MCF 10A (cell line): ENCODE data around the gene EPHA4. TPM values are rescaled to one million over a fixed set of nuclear protein-coding genes. Genes with fewer than 3 reads are reported as not detected.

Experiments used
- BruUV-seq: library from RNA; stranded (reverse); fragments of 400-500 nt; replicated peaks from 2 replicates; lab custom pipeline; 2021; lab: Mats Ljungman, UMichigan
- CTCF ChIA-PET: fragments of 300-600 bp; sonication (Branson Sonifier 250); formaldehyde crosslinking; extraction: SDS; loops from one replicate; lab custom pipeline; 2021; ENCODE audit warnings: antibody characterized with exemption, inconsistent platforms; lab: Yijun Ruan, JAX
- POLR2A ChIA-PET: fragments of 300-600, 350-650 bp; sonication (Branson Sonifier 250); formaldehyde crosslinking; extraction: SDS; loops from one replicate; lab custom pipeline; 2020; ENCODE audit warnings: antibody characterized with exemption, inconsistent platforms; lab: Yijun Ruan, JAX
- DNase-seq: peaks from one replicate; pipeline ENCODE4 v3.0.0-alpha.2; 2018; ENCODE audit not compliant: unreplicated experiment
- H3K27ac Mint-ChIP-seq: one replicate; pipeline ENCODE4 v1.8.0; 2022; ENCODE audit warnings: mild to moderate bottlenecking, low read depth, mixed read lengths; ENCODE audit not compliant: unreplicated experiment
- H3K27me3 Mint-ChIP-seq: one replicate; pipeline ENCODE4 v1.8.0; 2022; ENCODE audit warnings: mixed read lengths; ENCODE audit not compliant: insufficient read depth, unreplicated experiment
- H3K36me3 Mint-ChIP-seq: one replicate; pipeline ENCODE4 v1.8.0; 2022; ENCODE audit warnings: mild to moderate bottlenecking, moderate library complexity, mixed read lengths; ENCODE audit not compliant: insufficient read depth, unreplicated experiment
- H3K4me1 Mint-ChIP-seq: one replicate; pipeline ENCODE4 v1.8.0; 2022; ENCODE audit warnings: mixed read lengths; ENCODE audit not compliant: insufficient read depth, unreplicated experiment
- H3K4me3 Mint-ChIP-seq: one replicate; pipeline ENCODE4 v1.8.0; 2022; ENCODE audit warnings: mild to moderate bottlenecking, moderate library complexity, mixed read lengths; ENCODE audit not compliant: unreplicated experiment
- H3K9me3 Mint-ChIP-seq: one replicate; pipeline ENCODE4 v1.8.0; 2022; ENCODE audit warnings: mixed read lengths; ENCODE audit not compliant: unreplicated experiment
- CTCF ChIP-seq: fragments of 200-600 bp; IDR thresholded peaks from one replicate; pipeline ENCODE4 v1.8.0; 2022; ENCODE audit warnings: antibody characterized with exemption, mild to moderate bottlenecking; ENCODE audit not compliant: unreplicated experiment
- intact Hi-C: fragments of 100-400 bp; cut with micrococcal nuclease; formaldehyde crosslinking; loops from 2 replicates; pipeline ENCODE4 v1.14.1; 2022
- total RNA-seq: library from RNA; stranded (reverse); gene quantifications from 2 replicates; pipeline ENCODE4 v1.2.3, GENCODE V29; 2022

The EPHA4 gene
- total RNA-seq, 1 experiment from 2014 or later: 2.0 TPM

- no peak for DNase-seq
- H3K27me3 Mint-ChIP-seq: no peaks in the 10 kb centered on the region
- H3K4me3 Mint-ChIP-seq: no peak overlapping the region
- ChIA-PET CTCF (no interaction called here), POLR2A (no interaction called here)
- no peaks in the 10 kb centered on the region for H3K36me3 Mint-ChIP-seq
- intact Hi-C loops: no loop called here
- no TSS peak for BruUV-seq
- H3K4me1 Mint-ChIP-seq: peaks cover 6% of the 10 kb centered on the region
- H3K9me3 Mint-ChIP-seq: no peaks in the 10 kb centered on the region
- H3K27ac Mint-ChIP-seq: no peak overlapping the region
- TF ChIP-seq CTCF: no peak
Measured at GRCh38 chr2:221568299-221568698, 3.8 kb downstream of the EPHA4 start.

- ChIA-PET CTCF (no interaction called here), POLR2A (no interaction called here)
- no peaks in the 10 kb centered on the region for H3K36me3 Mint-ChIP-seq
- no peak overlapping the region for H3K4me3 Mint-ChIP-seq
- no peaks in the 10 kb centered on the region for H3K27me3 Mint-ChIP-seq
- no TSS peak for BruUV-seq
- TF ChIP-seq CTCF: no peak
- DNase-seq: no peak
- H3K4me1 Mint-ChIP-seq: peaks cover 6% of the 10 kb centered on the region
- intact Hi-C loops: no loop called here
- no peaks in the 10 kb centered on the region for H3K9me3 Mint-ChIP-seq
- peak overlapping the region; percentile 49 for H3K27ac Mint-ChIP-seq
Measured at GRCh38 chr2:221567809-221568208, 4.3 kb downstream of the EPHA4 start.

GRCh38 chr2:221567231-221567760 lies 4.8 kb downstream of the EPHA4 start:
- Mint-ChIP-seq H3K4me1 (peaks cover 6% of the 10 kb centered on the region), H3K27me3 (no peaks in the 10 kb centered on the region), H3K36me3 (no peaks in the 10 kb centered on the region), H3K9me3 (no peaks in the 10 kb centered on the region), H3K27ac (peak overlapping the region; percentile 49), H3K4me3 (no peak overlapping the region)
- ChIA-PET CTCF (no interaction called here), POLR2A (no interaction called here)
- no peak for DNase-seq
- TF ChIP-seq CTCF: no peak
- intact Hi-C loops: no loop called here
- no TSS peak for BruUV-seq

DNA sequence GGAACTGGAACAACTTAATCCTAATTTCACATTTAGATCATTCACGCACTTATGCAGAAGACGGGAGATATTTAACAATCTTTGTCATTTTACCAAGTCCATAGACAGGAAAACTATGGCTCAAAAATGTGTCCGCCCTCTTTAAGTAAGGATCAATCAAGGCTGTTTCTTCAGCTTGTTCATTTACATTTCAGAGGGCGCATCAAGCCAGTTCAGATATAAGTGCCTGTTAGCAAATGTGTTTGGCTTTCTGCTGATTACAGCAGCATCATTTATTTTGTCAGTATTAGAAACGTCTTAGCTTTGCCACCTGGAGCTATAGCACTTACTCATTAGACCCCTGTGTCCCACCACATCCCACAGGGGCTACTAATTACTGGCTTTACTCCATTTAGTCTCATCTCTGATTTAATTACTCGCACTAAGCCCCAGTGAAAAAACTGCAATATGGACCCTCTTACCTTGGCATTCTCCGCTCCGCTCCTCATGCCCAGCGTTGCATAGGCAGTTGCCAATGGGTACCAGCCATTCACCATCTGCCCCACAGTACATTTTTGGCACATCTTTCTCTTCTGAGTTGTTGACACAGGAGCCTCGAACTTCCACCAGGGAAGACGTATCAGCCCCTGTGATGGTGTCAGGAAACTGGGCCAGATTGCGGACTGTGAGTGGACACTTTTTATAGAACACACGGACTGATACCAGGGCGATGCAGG lies 8.7 kb downstream of the EPHA4 start:
- Mint-ChIP-seq H3K36me3 (no peaks in the 10 kb centered on the region), H3K9me3 (no peaks in the 10 kb centered on the region), H3K27ac (no peak overlapping the region), H3K27me3 (no peaks in the 10 kb centered on the region), H3K4me3 (no peak overlapping the region), H3K4me1 (no peaks in the 10 kb centered on the region)
- POLR2A ChIA-PET: no interaction called here
- no peak for DNase-seq
- CTCF ChIA-PET: no interaction called here
- intact Hi-C loops: no loop called here
- BruUV-seq: no TSS peak
- no peak for TF ChIP-seq CTCF
